Bronchial epithelial cell (primary cell): Measurements from ENCODE around the gene DST. TPM values are rescaled to one million over a fixed set of nuclear protein-coding genes. Genes with fewer than 3 reads are reported as not detected.

Experiments used
- DNase-seq: peaks from one replicate; pipeline ENCODE4 v3.0.0-alpha.2; 2010; ENCODE audit warnings: low read depth
- FAIRE-seq: peaks from 2 replicates; lab custom pipeline; 2011; peaks lifted over from hg19 to GRCh38; lab: Jason Lieb, UNC
- H3K27me3 ChIP-seq: 2 replicates; pipeline ENCODE4 v1.5.1; 2011; ENCODE audit warnings: low read length; ENCODE audit not compliant: control insufficient read depth, insufficient read depth
- H3K36me3 ChIP-seq: 2 replicates; pipeline ENCODE4 v1.5.1; 2011; ENCODE audit warnings: low read length; ENCODE audit not compliant: control insufficient read depth, insufficient read depth
- H3K4me3 ChIP-seq: 2 replicates; pipeline ENCODE4 v1.5.1; 2011; ENCODE audit warnings: mild to moderate bottlenecking, low read depth, low read length, control low read depth
- CTCF ChIP-seq: IDR thresholded peaks from 2 replicates; pipeline ENCODE4 v1.5.1; 2011; ENCODE audit warnings: mild to moderate bottlenecking, moderate library complexity, low read length, control low read depth, inconsistent platforms; ENCODE audit not compliant: insufficient read depth, severe bottlenecking
- total RNA-seq: library from RNA; depleted of rRNA; stranded (reverse); fragments of >200 nt; gene quantifications from 2 replicates; pipeline ENCODE4 v1.2.1, GENCODE V29; 2014

The DST gene
- total RNA-seq, 1 donor from 2014 or later = 450 TPM

- Histone ChIP-seq H3K4me3 (no peak overlapping the region), H3K36me3 (peaks cover 7% of the 10 kb centered on the region), H3K27me3 (no peaks in the 10 kb centered on the region)
- DNase-seq (no peak), FAIRE-seq (no peak)
- no peak for TF ChIP-seq CTCF
Measured at GRCh38 chr6:56556751-56557540, 85.7 kb downstream of the DST start.

DNA sequence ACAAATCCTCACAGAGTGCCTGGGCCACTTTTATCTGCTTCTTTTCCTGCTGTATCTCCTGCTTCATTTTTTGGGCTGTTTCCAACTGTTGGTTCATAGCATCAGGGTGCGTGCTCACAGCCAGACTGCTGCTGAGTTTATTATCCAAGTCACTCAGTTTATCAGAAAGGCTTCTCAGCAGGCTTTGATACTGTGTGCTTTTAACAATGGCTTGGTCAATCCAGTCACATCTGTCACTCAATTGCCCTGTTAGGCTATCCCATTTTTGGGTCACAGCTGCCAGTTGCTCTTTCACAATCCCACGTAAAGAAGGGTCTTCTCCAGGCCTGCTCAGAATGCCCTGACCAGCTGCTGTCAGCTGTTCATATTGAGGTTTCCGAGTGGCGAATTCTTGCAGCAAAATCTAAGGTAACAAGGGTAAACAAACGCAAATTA lies 87.2 kb downstream of the DST start:
- TF ChIP-seq CTCF = no peak
- H3K27me3 ChIP-seq = no peaks in the 10 kb centered on the region
- no peak overlapping the region for H3K4me3 ChIP-seq
- H3K36me3 ChIP-seq = peaks cover 7% of the 10 kb centered on the region
- FAIRE-seq = no peak
- DNase-seq = no peak

DNA sequence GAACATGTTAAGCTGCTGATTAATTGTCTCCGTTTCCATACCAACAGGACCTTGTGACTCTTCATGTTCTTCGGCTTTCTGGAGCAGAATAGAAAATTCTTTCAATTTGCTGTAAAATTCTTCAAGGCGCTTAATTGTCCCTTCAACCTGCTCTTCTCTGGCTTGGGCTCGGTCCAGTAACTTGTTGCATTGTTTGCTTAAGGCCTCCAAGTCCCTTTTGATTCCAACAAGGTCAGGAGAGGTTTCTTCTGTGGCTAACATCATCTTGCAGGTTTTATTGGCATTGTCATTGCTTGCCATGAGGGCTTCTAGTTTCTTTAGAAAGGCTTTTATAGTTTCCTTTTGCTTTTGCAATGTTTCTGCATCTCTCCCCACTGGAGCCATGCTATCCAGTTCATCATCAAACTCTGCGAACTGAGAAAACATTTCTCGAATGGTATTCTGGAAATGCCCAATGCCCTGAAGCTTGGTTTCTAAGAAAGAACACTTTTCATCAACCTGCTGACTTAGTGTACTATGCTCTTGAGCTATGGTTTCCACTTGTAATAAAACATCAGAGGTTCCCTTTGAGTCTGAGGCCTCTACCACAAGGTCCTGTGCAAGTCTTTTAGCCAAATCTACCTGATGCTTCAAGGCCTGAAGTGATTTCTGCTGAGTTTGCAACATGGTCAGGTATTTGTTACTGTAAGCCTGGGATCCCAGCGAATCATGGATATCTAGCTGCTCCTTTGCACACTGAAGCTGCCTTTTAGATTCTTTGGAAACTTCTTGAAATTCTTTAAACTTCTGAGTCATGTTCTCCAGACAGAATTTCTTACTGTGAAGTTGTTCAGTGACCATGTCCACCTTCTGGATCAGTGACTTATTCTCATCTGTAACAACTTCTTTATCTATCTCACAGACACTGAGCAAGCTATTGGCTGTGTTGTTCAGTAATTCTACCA lies 90.2 kb downstream of the DST start:
- TF ChIP-seq CTCF = no peak
- H3K4me3 ChIP-seq = no peak overlapping the region
- peaks cover 5% of the 10 kb centered on the region for H3K36me3 ChIP-seq
- DNase-seq (no peak), FAIRE-seq (peak; percentile 7)
- no peaks in the 10 kb centered on the region for H3K27me3 ChIP-seq

DNA sequence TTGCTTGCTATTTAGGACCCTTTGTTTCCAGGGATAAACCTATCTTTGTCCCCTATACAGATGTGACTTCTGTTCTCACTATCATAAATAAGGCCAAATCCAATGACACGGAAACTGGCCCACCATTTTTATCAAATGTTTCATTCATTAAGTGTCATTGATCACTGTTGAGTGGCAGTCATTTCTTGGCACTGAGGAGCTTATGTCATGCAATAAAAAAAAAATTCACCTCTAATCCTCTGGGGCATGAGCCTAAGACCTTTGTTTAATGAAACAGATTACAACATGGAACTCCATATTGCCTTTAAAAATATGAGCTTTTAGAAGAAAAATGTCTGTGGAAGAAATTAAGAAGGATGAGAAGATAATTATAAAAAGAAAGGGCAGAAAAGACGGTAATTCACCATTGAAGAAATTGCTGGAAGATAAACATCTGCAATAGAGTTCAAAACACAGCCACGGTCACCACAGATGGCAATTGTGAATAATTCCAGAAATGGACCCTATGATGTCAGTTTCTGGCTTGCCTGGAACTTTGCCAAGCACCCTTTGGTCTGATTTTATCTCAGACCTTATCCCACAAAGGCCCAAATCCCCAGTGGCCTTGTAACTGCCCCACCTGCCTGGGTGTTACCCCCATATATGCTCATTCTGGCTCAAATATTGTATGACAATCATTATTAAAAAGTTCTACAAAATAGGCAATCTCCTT lies 91.1 kb downstream of the DST start:
- H3K4me3 ChIP-seq = no peak overlapping the region
- FAIRE-seq (no peak), DNase-seq (no peak)
- peaks cover 4% of the 10 kb centered on the region for H3K36me3 ChIP-seq
- no peaks in the 10 kb centered on the region for H3K27me3 ChIP-seq
- no peak for TF ChIP-seq CTCF

- DNase-seq = no peak
- H3K36me3 ChIP-seq = peaks cover 1% of the 10 kb centered on the region
- no peak for FAIRE-seq
- no peak for TF ChIP-seq CTCF
- H3K27me3 ChIP-seq = no peaks in the 10 kb centered on the region
- no peak overlapping the region for H3K4me3 ChIP-seq
Measured at GRCh38 chr6:56550301-56550700, 92.4 kb downstream of the DST start.
